H9 (cell line): ENCODE measurements around the gene SFMBT2. TPM values are rescaled to one million over a fixed set of nuclear protein-coding genes. Genes with fewer than 3 reads are reported as not detected.

Experiments used
- DNase-seq: peaks from one replicate; pipeline ENCODE4 v3.0.0-alpha.2; 2017
- H2AFZ ChIP-seq: one replicate; pipeline ENCODE4 v1.6.1; 2013; ENCODE audit warnings: mild to moderate bottlenecking, low read length, control low read depth, moderate library complexity
- H2AK5ac ChIP-seq: 2 replicates; pipeline ENCODE4 v1.6.1; 2013; ENCODE audit warnings: low read length, control low read depth, mixed read lengths; ENCODE audit not compliant: insufficient read length
- H2BK120ac ChIP-seq: one replicate; pipeline ENCODE4 v1.6.1; 2013; ENCODE audit warnings: low read depth, mild to moderate bottlenecking, low read length, control low read depth, inconsistent platforms; ENCODE audit not compliant: poor library complexity, severe bottlenecking
- H2BK12ac ChIP-seq: 2 replicates; pipeline ENCODE4 v1.6.1; 2013; ENCODE audit warnings: low read length, control low read depth, mixed read lengths, low read depth; ENCODE audit not compliant: insufficient read length
- H2BK15ac ChIP-seq: 2 replicates; pipeline ENCODE4 v1.6.1; 2013; ENCODE audit warnings: low read depth, low read length, control low read depth
- H2BK20ac ChIP-seq: one replicate; pipeline ENCODE4 v1.6.1; 2013; ENCODE audit warnings: low read depth, mild to moderate bottlenecking, low read length, control low read depth, inconsistent platforms; ENCODE audit not compliant: poor library complexity, severe bottlenecking
- H2BK5ac ChIP-seq: 2 replicates; pipeline ENCODE4 v1.6.1; 2013; ENCODE audit warnings: low read length, control low read depth, mixed read lengths; ENCODE audit not compliant: insufficient read length
- H3K14ac ChIP-seq: 2 replicates; pipeline ENCODE4 v1.6.1; 2013; ENCODE audit warnings: low read length, control low read depth; ENCODE audit not compliant: insufficient read depth
- H3K18ac ChIP-seq: 2 replicates; pipeline ENCODE4 v1.6.1; 2013; ENCODE audit warnings: low read depth, mild to moderate bottlenecking, mixed read lengths, low read length, control low read depth; ENCODE audit not compliant: insufficient read length
- H3K23ac ChIP-seq: 2 replicates; pipeline ENCODE4 v1.6.1; 2013; ENCODE audit warnings: low read length, control low read depth, mixed read lengths, low read depth; ENCODE audit not compliant: insufficient read length
- H3K23me2 ChIP-seq: 2 replicates; pipeline ENCODE4 v1.6.1; 2013; ENCODE audit warnings: low read depth, mild to moderate bottlenecking, mixed read lengths, low read length, control low read depth; ENCODE audit not compliant: insufficient read length, poor library complexity, severe bottlenecking
- H3K27ac ChIP-seq: 2 replicates; pipeline ENCODE4 v1.5.1; 2013; ENCODE audit warnings: low read length, control low read depth, mixed read lengths, low read depth; ENCODE audit not compliant: insufficient read length
- H3K27me3 ChIP-seq: 2 replicates; pipeline ENCODE4 v1.6.1; 2013; ENCODE audit warnings: low read length, control low read depth, inconsistent platforms; ENCODE audit not compliant: insufficient read depth
- H3K4ac ChIP-seq: 2 replicates; pipeline ENCODE4 v1.6.1; 2013; ENCODE audit warnings: low read depth, mild to moderate bottlenecking, control low read depth, inconsistent platforms, low read length, moderate library complexity
- H3K4me1 ChIP-seq: 2 replicates; pipeline ENCODE4 v1.6.1; 2013; ENCODE audit warnings: low read length, control low read depth, inconsistent platforms; ENCODE audit not compliant: insufficient read depth
- H3K4me2 ChIP-seq: 2 replicates; pipeline ENCODE4 v1.6.1; 2013; ENCODE audit warnings: low read length, control low read depth, mixed read lengths; ENCODE audit not compliant: insufficient read length, insufficient read depth
- H3K56ac ChIP-seq: 2 replicates; pipeline ENCODE4 v1.6.1; 2013; ENCODE audit warnings: low read depth, mild to moderate bottlenecking, mixed read lengths, low read length, control low read depth; ENCODE audit not compliant: insufficient read length
- H3K79me1 ChIP-seq: 2 replicates; pipeline ENCODE4 v1.6.1; 2013; ENCODE audit warnings: low read depth, mild to moderate bottlenecking, moderate library complexity, low read length, control low read depth, inconsistent platforms; ENCODE audit not compliant: insufficient read depth, poor library complexity, severe bottlenecking
- H3K79me2 ChIP-seq: 2 replicates; pipeline ENCODE4 v1.6.1; 2013; ENCODE audit warnings: low read length, control low read depth, inconsistent platforms; ENCODE audit not compliant: insufficient read depth
- H3K9ac ChIP-seq: 2 replicates; pipeline ENCODE4 v1.6.1; 2013; ENCODE audit warnings: low read length, control low read depth, mixed read lengths; ENCODE audit not compliant: insufficient read length; ENCODE audit errors: extremely low read depth
- H3K9me3 ChIP-seq: one replicate; pipeline ENCODE4 v1.6.1; 2013; ENCODE audit warnings: low read depth, low read length, inconsistent platforms; ENCODE audit not compliant: control insufficient read depth
- H3T11ph ChIP-seq: one replicate; pipeline ENCODE4 v1.6.1; 2013; ENCODE audit warnings: mild to moderate bottlenecking, low read length, control low read depth, inconsistent platforms
- H4K20me1 ChIP-seq: one replicate; pipeline ENCODE4 v1.6.1; 2013; ENCODE audit not compliant: control insufficient read depth, insufficient read length, insufficient read depth
- H4K5ac ChIP-seq: 2 replicates; pipeline ENCODE4 v1.6.1; 2013; ENCODE audit warnings: low read depth, mild to moderate bottlenecking, mixed read lengths, low read length, control low read depth; ENCODE audit not compliant: insufficient read length
- H4K8ac ChIP-seq: replicated peaks from 2 replicates; pipeline ENCODE4 v1.6.1; 2013; ENCODE audit warnings: low read length, control low read depth, mixed read lengths, low read depth; ENCODE audit not compliant: insufficient read length
- H4K91ac ChIP-seq: 2 replicates; pipeline ENCODE4 v1.6.1; 2013; ENCODE audit warnings: low read depth, mild to moderate bottlenecking, moderate library complexity, mixed read lengths, low read length, control low read depth; ENCODE audit not compliant: insufficient read length
- H3K27ac Mint-ChIP-seq, 3 experiments: 2 replicates in 2 of 3; 3 replicates in 1 of 3; pipeline ENCODE4 v1.8.0; 2020 to 2021; ENCODE audit warnings: mixed read lengths in 3 of 3, mild to moderate bottlenecking in 1 of 3, moderate library complexity in 1 of 3
- H3K27me3 Mint-ChIP-seq: 2 replicates; pipeline ENCODE4 v1.8.0; 2021; ENCODE audit warnings: low read depth, mild to moderate bottlenecking, moderate library complexity, mixed read lengths
- H3K36me3 Mint-ChIP-seq, 3 experiments: 2 replicates in 2 of 3; 3 replicates in 1 of 3; pipeline ENCODE4 v1.8.0; 2020 to 2021; ENCODE audit warnings: low read depth in 3 of 3, mixed read lengths in 3 of 3; ENCODE audit not compliant: insufficient read depth in 1 of 3
- H3K4me1 Mint-ChIP-seq, 2 experiments: 2 replicates each; pipeline ENCODE4 v1.8.0; 2020; ENCODE audit warnings: mixed read lengths in 2 of 2
- H3K4me3 Mint-ChIP-seq, 2 experiments: 2 replicates in 1 of 2; 3 replicates in 1 of 2; pipeline ENCODE4 v1.8.0; 2020 to 2021; ENCODE audit warnings: mild to moderate bottlenecking in 2 of 2, mixed read lengths in 2 of 2, moderate library complexity in 1 of 2
- H3K9me3 Mint-ChIP-seq, 2 experiments: 2 replicates in 1 of 2; 3 replicates in 1 of 2; pipeline ENCODE4 v1.8.0; 2020; ENCODE audit warnings: mild to moderate bottlenecking in 2 of 2, mixed read lengths in 2 of 2, moderate library complexity in 1 of 2
- WGBS: extraction: QIAGEN DNeasy Blood & Tissue Kit; methylation state at CpG from one replicate; pipeline ENCODE4 v1.1.7; 2013; ENCODE audit warnings: missing lambda C conversion rate, low lambda C conversion rate, mixed read lengths; ENCODE audit not compliant: insufficient read length; ENCODE audit errors: extremely low coverage; 5-methylcytosine and 5-hydroxymethylcytosine counted together
- total RNA-seq: library from RNA; stranded (reverse); gene quantifications from 2 replicates; pipeline ENCODE4 v1.2.1, GENCODE V29; 2021
- TF ChIP-seq, protein P1 (sequence below): fragments of 200-600 bp; sonication (generic); conservative IDR thresholded peaks from 3 replicates; pipeline ENCODE4 v1.8.0; 2021; ENCODE audit warnings: antibody characterized with exemption, mild to moderate bottlenecking

The SFMBT2 gene
- total RNA-seq, 1 experiment from 2014 or later: 5.3 TPM

DNA sequence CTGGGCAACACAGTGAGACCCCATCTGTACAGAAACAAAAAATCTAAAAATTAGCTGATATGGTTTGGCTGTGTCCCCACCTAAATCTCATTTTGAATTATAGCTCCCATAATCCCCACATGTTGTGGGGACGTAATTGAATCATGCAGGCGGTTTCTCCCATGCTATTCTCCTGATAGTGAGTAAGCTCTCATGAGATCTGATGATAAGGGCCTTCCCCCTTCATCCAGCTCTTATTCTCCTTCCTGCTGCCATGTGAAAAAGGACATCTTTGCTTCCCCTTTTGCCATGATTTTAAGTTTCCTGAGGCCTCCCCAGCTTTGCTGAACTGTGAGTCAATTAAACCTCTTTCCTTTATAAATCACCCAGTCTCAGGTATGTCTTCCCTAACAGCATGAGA is 136.5 kb downstream of the SFMBT2 start:
- no peaks in the 10 kb centered on the region for H3K9me3 ChIP-seq
- H3K27ac Mint-ChIP-seq: no peak overlapping the region
- no peak overlapping the region for H3K23ac ChIP-seq
- no peak overlapping the region for H2AK5ac ChIP-seq
- no peak overlapping the region for H3T11ph ChIP-seq
- H2BK15ac ChIP-seq: no peak overlapping the region
- DNase-seq: no peak
- no peak overlapping the region for H3K14ac ChIP-seq
- H3K4me1 ChIP-seq: no peaks in the 10 kb centered on the region
- no peaks in the 10 kb centered on the region for H4K20me1 ChIP-seq
- no peak overlapping the region for H2AFZ ChIP-seq
- H2BK120ac ChIP-seq: no peak overlapping the region
- no peaks in the 10 kb centered on the region for H3K79me1 ChIP-seq
- TF ChIP-seq, protein P1, sequence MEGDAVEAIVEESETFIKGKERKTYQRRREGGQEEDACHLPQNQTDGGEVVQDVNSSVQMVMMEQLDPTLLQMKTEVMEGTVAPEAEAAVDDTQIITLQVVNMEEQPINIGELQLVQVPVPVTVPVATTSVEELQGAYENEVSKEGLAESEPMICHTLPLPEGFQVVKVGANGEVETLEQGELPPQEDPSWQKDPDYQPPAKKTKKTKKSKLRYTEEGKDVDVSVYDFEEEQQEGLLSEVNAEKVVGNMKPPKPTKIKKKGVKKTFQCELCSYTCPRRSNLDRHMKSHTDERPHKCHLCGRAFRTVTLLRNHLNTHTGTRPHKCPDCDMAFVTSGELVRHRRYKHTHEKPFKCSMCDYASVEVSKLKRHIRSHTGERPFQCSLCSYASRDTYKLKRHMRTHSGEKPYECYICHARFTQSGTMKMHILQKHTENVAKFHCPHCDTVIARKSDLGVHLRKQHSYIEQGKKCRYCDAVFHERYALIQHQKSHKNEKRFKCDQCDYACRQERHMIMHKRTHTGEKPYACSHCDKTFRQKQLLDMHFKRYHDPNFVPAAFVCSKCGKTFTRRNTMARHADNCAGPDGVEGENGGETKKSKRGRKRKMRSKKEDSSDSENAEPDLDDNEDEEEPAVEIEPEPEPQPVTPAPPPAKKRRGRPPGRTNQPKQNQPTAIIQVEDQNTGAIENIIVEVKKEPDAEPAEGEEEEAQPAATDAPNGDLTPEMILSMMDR: no peak
- H3K27me3 Mint-ChIP-seq: no peaks in the 10 kb centered on the region
- no peak overlapping the region for H2BK5ac ChIP-seq
- H3K4me3 Mint-ChIP-seq: no peak overlapping the region
- no peaks in the 10 kb centered on the region for H3K23me2 ChIP-seq
- H3K9me3 Mint-ChIP-seq: no peaks in the 10 kb centered on the region
- H3K18ac ChIP-seq: no peak overlapping the region
- H3K56ac ChIP-seq: no peak overlapping the region
- no peak overlapping the region for H4K8ac ChIP-seq
- H3K4me2 ChIP-seq: no peak overlapping the region
- H3K27ac ChIP-seq: no peak overlapping the region
- H3K27me3 ChIP-seq: no peaks in the 10 kb centered on the region
- H3K4me1 Mint-ChIP-seq: peaks cover 4 to 9% of the 10 kb centered on the region in 2 experiments; a peak in 2 of 4 replicates
- H3K9ac ChIP-seq: no peak overlapping the region
- no peaks in the 10 kb centered on the region; a peak in 2 of 7 replicates for H3K36me3 Mint-ChIP-seq
- no CpG with 5 or more reads among the region's 2 CpGs for WGBS
- H4K91ac ChIP-seq: no peak overlapping the region
- no peak overlapping the region for H2BK20ac ChIP-seq
- no peaks in the 10 kb centered on the region for H3K79me2 ChIP-seq
- H3K4ac ChIP-seq: no peak overlapping the region
- no peak overlapping the region for H2BK12ac ChIP-seq
- no peak overlapping the region for H4K5ac ChIP-seq
